Brain microvascular endothelial cell (primary cell): Measurements from ENCODE around the gene PLXNA1.

Experiments used
- DNase-seq: peaks from one replicate; pipeline ENCODE4 v3.0.0-alpha.2; 2020
- H3K27ac ChIP-seq: fragments of 250-450 bp; sonication (Bioruptor Pico); 2 replicates; pipeline ENCODE4 v1.5.1; 2020; ENCODE audit warnings: mild to moderate bottlenecking, moderate library complexity
- H3K27me3 ChIP-seq: fragments of 250-450 bp; sonication (Bioruptor Pico); replicated peaks from 2 replicates; pipeline ENCODE4 v1.5.1; 2020; ENCODE audit warnings: mild to moderate bottlenecking
- H3K36me3 ChIP-seq: fragments of 250-450 bp; sonication (Bioruptor Pico); replicated peaks from 2 replicates; pipeline ENCODE4 v1.5.1; 2020; ENCODE audit warnings: mild to moderate bottlenecking
- H3K4me3 ChIP-seq: 2 replicates; pipeline ENCODE4 v1.5.1; 2011; ENCODE audit warnings: low read depth, mild to moderate bottlenecking, control low read depth, low read length, moderate library complexity
- CTCF ChIP-seq: IDR thresholded peaks from 2 replicates; pipeline ENCODE4 v1.5.1; 2011; ENCODE audit warnings: low read depth, mild to moderate bottlenecking, moderate library complexity, low read length, control low read depth, inconsistent platforms; ENCODE audit errors: missing control alignments
- in situ Hi-C: cut with HindIII; loops from 2 replicates; pipeline ENCODE4 v1.10.0; 2017; ENCODE audit warnings: low sequenced_read_pairs, low pct_ligation_motif_present

PLXNA1 gene

GRCh38 chr3:126982471-126983175 lies at the start of gene PLXNA1:
Gene PLXNA1 (plus strand): TSS chr3:126983115. CDS start chr3:126988594, 5,479 bp downstream.
- in situ Hi-C loops: no loop called here
- Histone ChIP-seq H3K36me3 (no peaks in the 10 kb centered on the region), H3K27ac (peak within 1 kb of the TSS; percentile 41), H3K27me3 (no peaks in the 10 kb centered on the region), H3K4me3 (peak within 1 kb of the TSS; percentile 69)
- DNase-seq: peak; percentile 68
- TF ChIP-seq CTCF: peak; percentile 74

- Histone ChIP-seq H3K27me3 (no peaks in the 10 kb centered on the region), H3K36me3 (no peaks in the 10 kb centered on the region), H3K27ac (peak overlapping the region; percentile 45), H3K4me3 (no peak overlapping the region)
- in situ Hi-C loops: no loop called here
- DNase-seq: peak; percentile 57
- TF ChIP-seq CTCF: no peak
These were observed 48.8 kb upstream of the PLXNA1 start for GRCh38 chr3:126934031-126934531.

- Histone ChIP-seq H3K4me3 (no peak overlapping the region), H3K27ac (no peak overlapping the region), H3K27me3 (no peaks in the 10 kb centered on the region), H3K36me3 (no peaks in the 10 kb centered on the region)
- in situ Hi-C loops: no loop called here
- no peak for TF ChIP-seq CTCF
- DNase-seq: no peak
These were observed 47.9 kb upstream of the PLXNA1 start for GRCh38 chr3:126934991-126935390.

- Histone ChIP-seq H3K27ac (no peak overlapping the region), H3K36me3 (no peaks in the 10 kb centered on the region), H3K4me3 (no peak overlapping the region), H3K27me3 (no peaks in the 10 kb centered on the region)
- TF ChIP-seq CTCF: no peak
- in situ Hi-C loops: no loop called here
- no peak for DNase-seq
These were observed 47.0 kb upstream of the PLXNA1 start for GRCh38 chr3:126935756-126936509.

- no peaks in the 10 kb centered on the region for H3K27me3 ChIP-seq
- H3K27ac ChIP-seq: no peak overlapping the region
- in situ Hi-C loops: no loop called here
- no peak overlapping the region for H3K4me3 ChIP-seq
- no peak for DNase-seq
- no peaks in the 10 kb centered on the region for H3K36me3 ChIP-seq
- no peak for TF ChIP-seq CTCF
These were observed 46.0 kb upstream of the PLXNA1 start for GRCh38 chr3:126936853-126937425.
